ENCODE data around the gene SLC38A10. TPM values are rescaled to one million over a fixed set of nuclear protein-coding genes. Genes with fewer than 3 reads are reported as not detected.

Gene SLC38A10
- total and polyA plus RNA-seq, 2 experiments from 2014 or later: 58.6 to 133 TPM

GRCh38 chr17:81323083-81323369, 27.9 kb upstream of the SLC38A10 start:
- 0 out of 2 replicates have a peak, but pooled peaks cover 3% of the 10 kb centered on the region for H3F3A ChIP-seq (ENCODE audit: insufficient read depth)
- no peaks in the 10 kb centered on the region for H3K9me2 ChIP-seq (ENCODE audit: insufficient read depth)
- no peak overlapping the region for H3K27ac ChIP-seq
- DNase-seq: no peak
- no peak overlapping the region for H2AFZ ChIP-seq
- H3K36me3 ChIP-seq (ENCODE audit: low read depth): no peaks in the 10 kb centered on the region
- no peak overlapping the region for H3K4me3 ChIP-seq
- no peak overlapping the region for H3K4me2 ChIP-seq (ENCODE audit: unreplicated experiment)
- 20 to 47% methylated on average over 10 of the region's 10 CpGs for WGBS, 2 experiments (ENCODE audit: low coverage in 1 of 2, low lambda C conversion rate in 2 of 2, missing lambda C conversion rate in 2 of 2)
- in situ Hi-C loops (cut with MboI): no loop called here
- peaks cover 9% of the 10 kb centered on the region; the same call in 1 of the 2 replicates for H3K4me1 ChIP-seq (ENCODE audit: insufficient read depth)
- no peaks in the 10 kb centered on the region for H3K9me3 ChIP-seq (ENCODE audit: low read depth)
- TF ChIP-seq EZH2 (IDR thresholded peaks at IDR 0.05; ENCODE audit: insufficient read depth, poor library complexity, severe bottlenecking) (no peak), EZH2phosphoT487 (IDR thresholded peaks at IDR 0.05; ENCODE audit: insufficient read depth, low read depth) (no peak)
- no peaks in the 10 kb centered on the region for H3K79me2 ChIP-seq (ENCODE audit: insufficient read depth)
- H3K27me3 ChIP-seq (replicated peaks; ENCODE audit: insufficient read depth): no peaks in the 10 kb centered on the region
- H3K9ac ChIP-seq: no peak overlapping the region
- no peaks in the 10 kb centered on the region for H4K20me1 ChIP-seq (ENCODE audit: insufficient read depth)

GRCh38 chr17:81322271-81323082, 27.4 kb upstream of the SLC38A10 start:
- no peak overlapping the region for H3K27ac ChIP-seq
- no peaks in the 10 kb centered on the region for H3K79me2 ChIP-seq (ENCODE audit: insufficient read depth)
- H3K4me3 ChIP-seq: no peak overlapping the region
- no peak overlapping the region for H2AFZ ChIP-seq
- in situ Hi-C loops (cut with MboI): no loop called here
- peaks cover 9% of the 10 kb centered on the region; the same call in 1 of the 2 replicates for H3K4me1 ChIP-seq (ENCODE audit: insufficient read depth)
- H3K4me2 ChIP-seq (ENCODE audit: unreplicated experiment): no peak overlapping the region
- DNase-seq: peak; percentile 51
- H3K9me2 ChIP-seq (ENCODE audit: insufficient read depth): no peaks in the 10 kb centered on the region
- WGBS, 2 experiments (ENCODE audit: low coverage in 1 of 2, low lambda C conversion rate in 2 of 2, missing lambda C conversion rate in 2 of 2): 65 to 68% methylated on average over 15 to 33 of the region's 34 CpGs
- no peak for TF ChIP-seq EZH2 (IDR thresholded peaks at IDR 0.05; ENCODE audit: insufficient read depth, poor library complexity, severe bottlenecking)
- TF ChIP-seq EZH2phosphoT487 (IDR thresholded peaks at IDR 0.05; ENCODE audit: insufficient read depth, low read depth): no peak
- no peaks in the 10 kb centered on the region for H3K27me3 ChIP-seq (replicated peaks; ENCODE audit: insufficient read depth)
- no peaks in the 10 kb centered on the region for H3K36me3 ChIP-seq (ENCODE audit: low read depth)
- H4K20me1 ChIP-seq (ENCODE audit: insufficient read depth): no peaks in the 10 kb centered on the region
- 0 out of 2 replicates have a peak, but pooled peaks cover 3% of the 10 kb centered on the region for H3F3A ChIP-seq (ENCODE audit: insufficient read depth)
- no peaks in the 10 kb centered on the region for H3K9me3 ChIP-seq (ENCODE audit: low read depth)
- H3K9ac ChIP-seq: no peak overlapping the region

GRCh38 chr17:81317961-81318605, 23.0 kb upstream of the SLC38A10 start:
- Histone ChIP-seq H3K4me1 (ENCODE audit: insufficient read depth) (no peaks in the 10 kb centered on the region), H4K20me1 (ENCODE audit: insufficient read depth) (no peaks in the 10 kb centered on the region), H3K27me3 (replicated peaks; ENCODE audit: insufficient read depth) (peaks cover 10% of the 10 kb centered on the region; the same call in 1 of the 2 replicates), H3K79me2 (ENCODE audit: insufficient read depth) (no peaks in the 10 kb centered on the region), H3K27ac (no peak overlapping the region), H3K4me3 (no peak overlapping the region), H3K9me2 (ENCODE audit: insufficient read depth) (no peaks in the 10 kb centered on the region), H3K9ac (no peak overlapping the region), H3K4me2 (ENCODE audit: unreplicated experiment) (no peak overlapping the region), H3K9me3 (ENCODE audit: low read depth) (no peaks in the 10 kb centered on the region), H2AFZ (no peak overlapping the region), H3F3A (ENCODE audit: insufficient read depth) (no peaks in the 10 kb centered on the region), H3K36me3 (ENCODE audit: low read depth) (no peaks in the 10 kb centered on the region)
- WGBS, 2 experiments (ENCODE audit: low coverage in 1 of 2, low lambda C conversion rate in 2 of 2, missing lambda C conversion rate in 2 of 2): 75 to 77% methylated on average over 16 to 17 of the region's 17 CpGs
- in situ Hi-C loops (cut with MboI): no loop called here
- no peak for DNase-seq
- no peak for TF ChIP-seq EZH2 (IDR thresholded peaks at IDR 0.05; ENCODE audit: insufficient read depth, poor library complexity, severe bottlenecking)
- TF ChIP-seq EZH2phosphoT487 (IDR thresholded peaks at IDR 0.05; ENCODE audit: insufficient read depth, low read depth): no peak

- TF ChIP-seq EZH2phosphoT487 (IDR thresholded peaks at IDR 0.05; ENCODE audit: insufficient read depth, low read depth) (no peak), EZH2 (IDR thresholded peaks at IDR 0.05; ENCODE audit: insufficient read depth, poor library complexity, severe bottlenecking) (no peak)
- H3K4me3 ChIP-seq: no peak overlapping the region
- H3F3A ChIP-seq (ENCODE audit: insufficient read depth): no peaks in the 10 kb centered on the region
- DNase-seq: no peak
- 63 to 68% methylated on average over 9 to 10 of the region's 10 CpGs for WGBS, 2 experiments (ENCODE audit: low coverage in 1 of 2, low lambda C conversion rate in 2 of 2, missing lambda C conversion rate in 2 of 2)
- H2AFZ ChIP-seq: no peak overlapping the region
- H3K9me2 ChIP-seq (ENCODE audit: insufficient read depth): no peaks in the 10 kb centered on the region
- H3K4me2 ChIP-seq (ENCODE audit: unreplicated experiment): no peak overlapping the region
- H3K9me3 ChIP-seq (ENCODE audit: low read depth): no peaks in the 10 kb centered on the region
- H3K79me2 ChIP-seq (ENCODE audit: insufficient read depth): no peaks in the 10 kb centered on the region
- H3K27ac ChIP-seq: no peak overlapping the region
- H3K27me3 ChIP-seq (replicated peaks; ENCODE audit: insufficient read depth): peaks cover 10% of the 10 kb centered on the region; the same call in 1 of the 2 replicates
- in situ Hi-C loops (cut with MboI): no loop called here
- H3K36me3 ChIP-seq (ENCODE audit: low read depth): no peaks in the 10 kb centered on the region
- no peaks in the 10 kb centered on the region for H3K4me1 ChIP-seq (ENCODE audit: insufficient read depth)
- no peak overlapping the region for H3K9ac ChIP-seq
- no peaks in the 10 kb centered on the region for H4K20me1 ChIP-seq (ENCODE audit: insufficient read depth)
These were observed 22.4 kb upstream of the SLC38A10 start for GRCh38 chr17:81317530-81317821.
